Caki2 (cell line): ENCODE measurements around the gene SAMD11. TPM values are rescaled to one million over a fixed set of nuclear protein-coding genes. Genes with fewer than 3 reads are reported as not detected.

Experiments used
- total RNA-seq: library from RNA; depleted of rRNA; stranded (reverse); fragments of >200 nt; shearing (Covaris generic); gene quantifications from 2 replicates; pipeline ENCODE4 v1.2.3, GENCODE V29; 2014; ENCODE audit warnings: low replicate concordance; rRNA removed

SAMD11 gene
- total RNA-seq, 1 experiment from 2014 or later = 69.4 TPM

Other genes starting within 250 kb of the SAMD11 start
- not detected in 2 replicates for gene OR4F16, start 237.3 kb upstream of the SAMD11 start, total RNA-seq
- gene NOC2L, start 35.3 kb downstream of the SAMD11 start, total RNA-seq = 136 and 140 TPM in 2 replicates
- gene KLHL17, start 36.7 kb downstream of the SAMD11 start, total RNA-seq = 3.3 and 7.4 TPM in 2 replicates
- gene PLEKHN1, start 42.6 kb downstream of the SAMD11 start, total RNA-seq = 0.17 and 2.3 TPM in 2 replicates
- 0.20 TPM in 1 of 2 replicates, not detected in the other for gene PERM1, start 58.2 kb downstream of the SAMD11 start, total RNA-seq
- 45.3 and 73.0 TPM in 2 replicates for gene HES4, start 76.2 kb downstream of the SAMD11 start, total RNA-seq
- gene ISG15, start 89.6 kb downstream of the SAMD11 start, total RNA-seq = 129 and 152 TPM in 2 replicates
- gene AGRN, start 96.2 kb downstream of the SAMD11 start, total RNA-seq = 246 and 278 TPM in 2 replicates
- gene RNF223, start 150.4 kb downstream of the SAMD11 start, total RNA-seq = not detected in 2 replicates
- 19.1 and 26.6 TPM in 2 replicates for gene C1orf159, start 192.2 kb downstream of the SAMD11 start, total RNA-seq
- gene TTLL10, start 250.0 kb downstream of the SAMD11 start, total RNA-seq = not detected in 2 replicates